HepG2 (cell line): ENCODE results near the gene L2HGDH. TPM values are rescaled to one million over a fixed set of nuclear protein-coding genes. Genes with fewer than 3 reads are reported as not detected.

ENCODE experiments used
- ATAC-seq: fragments of 200-7000 bp; cut with Tn5 transposase; 3 replicates; pipeline ENCODE4 v1.9.1; 2020; ENCODE audit warnings: mild to moderate bottlenecking, moderate library complexity
- BruUV-seq: library from RNA; stranded (reverse); fragments of 400-500 nt; replicated peaks from 2 replicates; lab custom pipeline; 2021; lab: Mats Ljungman, UMichigan
- CTCF ChIA-PET: fragments of 300-600 bp; formaldehyde crosslinking; extraction: SDS; loops from one replicate; lab custom pipeline; 2021; ENCODE audit warnings: low total read pairs, inconsistent platforms, low intra/inter-chr PET ratio; lab: Yijun Ruan, JAX
- POLR2A ChIA-PET: fragments of 350-600 bp; sonication (Branson Sonifier 250); formaldehyde crosslinking; loops from one replicate; lab custom pipeline; 2020; ENCODE audit warnings: antibody characterized with exemption, inconsistent platforms; lab: Yijun Ruan, JAX
- DNase-seq: peaks from one replicate; pipeline ENCODE4 v3.0.0-alpha.2; 2015; ENCODE audit warnings: low spot score
- FAIRE-seq: peaks from 3 replicates; lab custom pipeline; 2011; peaks lifted over from hg19 to GRCh38; lab: Jason Lieb, UNC
- H2AFZ ChIP-seq: one replicate; pipeline ENCODE4 v1.6.1; 2011; ENCODE audit warnings: low read length, inconsistent platforms
- H3K27ac ChIP-seq: fragments of 300-600 bp; 3 replicates; pipeline ENCODE4 v1.8.0; 2011; ENCODE audit warnings: mixed run types, mild to moderate bottlenecking, mixed read lengths, low read length, inconsistent platforms; ENCODE audit not compliant: insufficient read depth; ENCODE audit errors: extremely low read length
- H3K27me3 ChIP-seq, 2 experiments: fragments of 200-600 bp in 1 of 2; 2 replicates in 1 of 2; 3 replicates in 1 of 2; pipeline versions ENCODE4 v1.6.0 to v1.8.0; 2011; ENCODE audit warnings: low read length in 2 of 2, mild to moderate bottlenecking in 2 of 2, moderate library complexity in 2 of 2, inconsistent platforms in 1 of 2; ENCODE audit not compliant: insufficient read depth in 2 of 2, control insufficient read depth in 1 of 2
- H3K36me3 ChIP-seq, 2 experiments: fragments of 200-600 bp in 1 of 2; replicated peaks in 1 of 2; 2 replicates in 1 of 2; 3 replicates in 1 of 2; pipeline versions ENCODE4 v1.5.1 to v1.8.0; 2011; ENCODE audit warnings: low read length in 2 of 2, inconsistent platforms in 1 of 2; ENCODE audit not compliant: insufficient read depth in 2 of 2, control insufficient read depth in 1 of 2
- H3K4me1 ChIP-seq: 2 replicates; pipeline ENCODE4 v1.5.1; 2012; ENCODE audit warnings: low read length, inconsistent platforms; ENCODE audit not compliant: insufficient read depth
- H3K4me2 ChIP-seq: 2 replicates; pipeline ENCODE4 v1.6.0; 2011; ENCODE audit warnings: low read depth, low read length, inconsistent platforms
- H3K4me3 ChIP-seq, 3 experiments: fragments of 200-600 bp in 1 of 3; sonication (generic), shearing (Covaris generic) in 1 of 3; replicated peaks in 1 of 3; 2 replicates each; pipeline ENCODE4 v1.5.1; 2011 to 2016; ENCODE audit warnings: low read length in 3 of 3, inconsistent platforms in 2 of 3, low read depth in 2 of 3, mild to moderate bottlenecking in 2 of 3, control low read depth in 1 of 3, mixed read lengths in 1 of 3; ENCODE audit not compliant: insufficient read depth in 1 of 3
- H3K79me2 ChIP-seq: one replicate; pipeline ENCODE4 v1.6.1; 2011; ENCODE audit warnings: low read length, inconsistent platforms; ENCODE audit not compliant: insufficient read depth
- H3K9ac ChIP-seq: 2 replicates; pipeline ENCODE4 v1.6.0; 2011; ENCODE audit warnings: mild to moderate bottlenecking, low read depth, low read length, inconsistent platforms; ENCODE audit not compliant: insufficient read depth
- H3K9me3 ChIP-seq: 2 replicates; pipeline ENCODE4 v1.5.1; 2012; ENCODE audit warnings: mild to moderate bottlenecking, low read length
- H4K20me1 ChIP-seq: 2 replicates; pipeline ENCODE4 v1.6.0; 2011; ENCODE audit warnings: inconsistent platforms, mild to moderate bottlenecking, low read length, moderate library complexity; ENCODE audit not compliant: insufficient read depth
- HNRNPK ChIP-seq: fragments of 200-400 bp; formaldehyde crosslinking; IDR thresholded peaks from 2 replicates; pipeline ENCODE4 v1.6.1; 2018; ENCODE audit warnings: low read length, low read depth, moderate library complexity, mild to moderate bottlenecking; ENCODE audit not compliant: poor library complexity, severe bottlenecking
- MAFG ChIP-seq: sonication (generic); formaldehyde crosslinking; IDR thresholded peaks from 2 replicates; pipeline ENCODE4 v1.5.1; 2020; ENCODE audit warnings: mild to moderate bottlenecking, missing genetic modification reagents
- RBM39 ChIP-seq: fragments of 200-400 bp; formaldehyde crosslinking; IDR thresholded peaks from one replicate; pipeline ENCODE4 v1.6.1; 2018; ENCODE audit warnings: antibody characterized with exemption, mild to moderate bottlenecking, low read depth, low read length; ENCODE audit not compliant: poor library complexity, severe bottlenecking
- SMAD9 ChIP-seq: sonication (generic); formaldehyde crosslinking; IDR thresholded peaks from 2 replicates; pipeline ENCODE4 v1.5.1; 2020; ENCODE audit warnings: mild to moderate bottlenecking, missing genetic modification reagents
- TEAD3 ChIP-seq: optimal IDR thresholded peaks from 2 replicates; pipeline ENCODE3; 2016; ENCODE audit warnings: borderline replicate concordance
- U2AF1 ChIP-seq: fragments of 200-400 bp; formaldehyde crosslinking; optimal IDR thresholded peaks from 2 replicates; pipeline ENCODE3; 2017; ENCODE audit warnings: mild to moderate bottlenecking, low read depth, low read length
- ZBTB43 ChIP-seq: sonication (generic); formaldehyde crosslinking; conservative IDR thresholded peaks from 2 replicates; pipeline ENCODE4 v1.4.0; 2020; ENCODE audit warnings: missing genetic modification reagents
- ZNF691 ChIP-seq: sonication (generic); formaldehyde crosslinking; IDR thresholded peaks from 2 replicates; pipeline ENCODE4 v1.4.0; 2020; ENCODE audit warnings: missing genetic modification reagents, low read depth, mild to moderate bottlenecking, borderline replicate concordance
- ZNF782 ChIP-seq: sonication (generic); formaldehyde crosslinking; IDR thresholded peaks from 2 replicates; pipeline ENCODE4 v1.4.0; 2020; ENCODE audit warnings: missing genetic modification reagents, mild to moderate bottlenecking, borderline replicate concordance
- ZSCAN29 ChIP-seq: sonication (generic); formaldehyde crosslinking; conservative IDR thresholded peaks from 2 replicates; pipeline ENCODE4 v1.4.0; 2020; ENCODE audit warnings: mild to moderate bottlenecking, missing genetic modification reagents
- WGBS: methylation state at CpG from one replicate; pipeline ENCODE4 v1.1.6; 2017; ENCODE audit warnings: low lambda C conversion rate; 5-methylcytosine and 5-hydroxymethylcytosine counted together
- in situ Hi-C: cut with HindIII; loops from 2 replicates; pipeline ENCODE4 v1.10.0; 2017; ENCODE audit warnings: low pct_unique_long_range_greater_than_20kb; ENCODE audit not compliant: extremely low pct_ligation_motif_present
- intact Hi-C: fragments of 100-400 bp; cut with micrococcal nuclease; formaldehyde crosslinking; loops from one replicate; pipeline ENCODE4 v1.10.0; 2022; ENCODE audit not compliant: unreplicated experiment
- polyA plus RNA-seq, 8 experiments: library from polyadenylated mRNA; depleted of rRNA in 3 of 8; stranded (reverse) in 7 of 8; unstranded in 1 of 8; fragments of >200 nt; fragmentation: Illumina TruSeq in 4 of 8; extraction: Trizol in 4 of 8; gene quantifications; 2 replicates each; pipeline versions ENCODE4 v1.2.1 to v1.2.3, GENCODE V29; 2011 to 2016; ENCODE audit warnings: low read depth in 4 of 8, missing spikeins in 1 of 8, mixed read lengths in 1 of 8; ENCODE audit not compliant: insufficient read depth in 1 of 8
- total RNA-seq, 5 experiments: library from RNA; depleted of rRNA; stranded (reverse); fragments of >200 nt; fragmentation: Illumina TruSeq; extraction: Trizol; gene quantifications; 2 replicates each; pipeline ENCODE4 v1.2.3, GENCODE V29; 2016; ENCODE audit warnings: low read depth in 1 of 5
- TF ChIP-seq, protein P1 (sequence below): fragments of 450-650 bp; IDR thresholded peaks from 2 replicates; pipeline ENCODE4 v1.6.1; 2017

Gene L2HGDH
- total and polyA plus RNA-seq, 2 of the 13 experiments (the other 11 are each of a cell fraction or from before 2014, with no cell fraction given) = 3.3 to 5.0 TPM

DNA sequence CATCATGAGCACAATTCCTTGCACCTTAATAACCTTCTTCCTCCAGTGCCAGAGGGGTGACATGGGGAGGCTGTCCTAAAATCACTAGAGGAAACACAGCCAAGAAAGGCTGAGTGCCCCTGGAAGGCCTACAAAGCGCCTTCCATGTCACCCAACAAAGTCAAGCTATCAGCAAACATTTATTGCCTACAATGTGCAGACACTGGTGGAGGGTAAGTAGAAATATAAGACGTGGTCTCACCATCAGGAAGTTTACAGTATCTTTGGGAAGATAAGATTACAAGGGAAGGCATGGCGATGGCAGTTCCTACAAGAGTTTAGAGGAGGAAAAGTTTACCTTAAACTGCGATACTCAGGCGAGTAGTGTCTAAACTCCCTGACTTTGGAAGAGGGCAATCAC, 28.0 kb upstream of the L2HGDH start (continued):
- TF ChIP-seq TEAD3 (CRISPR knock-in tag) = no peak
- TF ChIP-seq, all 625 proteins: peak for 0

DNA sequence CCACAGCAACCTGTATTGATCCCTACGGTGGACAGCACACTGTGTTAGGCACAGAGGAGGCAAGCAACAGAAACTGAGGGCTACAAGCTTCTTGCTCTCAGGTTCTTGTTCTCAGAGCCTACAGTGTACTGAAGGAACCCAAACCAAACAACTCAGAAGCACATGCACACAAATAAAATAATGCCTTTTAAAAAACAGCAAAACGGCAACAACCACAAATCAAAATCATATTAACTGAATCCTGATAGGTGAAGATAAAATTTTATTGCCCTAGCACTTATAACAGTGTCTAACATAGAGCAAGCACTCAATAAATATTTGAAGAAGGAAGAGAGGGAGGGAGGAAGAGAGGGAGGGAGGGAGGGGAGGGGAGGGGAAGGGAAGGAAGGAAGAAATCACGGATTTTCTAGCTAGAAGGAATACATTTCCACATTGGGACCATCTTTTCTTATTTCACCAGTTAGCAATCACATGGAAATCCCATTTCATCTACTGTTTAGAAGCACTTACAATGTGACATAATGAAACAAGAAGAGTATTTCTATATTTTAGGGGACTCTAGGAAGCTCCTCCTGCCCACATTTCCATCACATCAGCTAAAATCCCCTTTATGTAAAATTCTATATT, 27.3 kb upstream of the L2HGDH start:
- Histone ChIP-seq H3K4me1 (peaks cover 22% of the 10 kb centered on the region), H2AFZ (no peak overlapping the region), H3K9ac (no peak overlapping the region), H3K79me2 (no peaks in the 10 kb centered on the region), H3K9me3 (no peaks in the 10 kb centered on the region), H3K4me2 (no peak overlapping the region), H3K27me3 (no peaks in the 10 kb centered on the region), H4K20me1 (no peaks in the 10 kb centered on the region), H3K36me3 (peaks cover 0 to 2% of the 10 kb centered on the region in 2 experiments; a peak in 1 of 5 replicates), H3K27ac (no peak overlapping the region), H3K4me3 (no peak overlapping the region)
- DNase-seq (no peak), FAIRE-seq (no peak), ATAC-seq (no peak)
- ChIA-PET POLR2A (interaction anchor here (0.9 kb wide), 1 partner anchor 12 kb away, joined by 3 read pairs; no protein-coding TSS in a partner anchor), CTCF (no interaction called here)
- intact Hi-C loops = no loop called here
- BruUV-seq = no TSS peak
- in situ Hi-C loops = no loop called here
- no peak for TF ChIP-seq ZNF782 (CRISPR knock-in tag)
- peak; percentile 90 for TF ChIP-seq HNRNPK
- 84% methylated on average over 3 of the region's 3 CpGs for WGBS

GRCh38 chr14:50338587-50338986, 26.6 kb upstream of the L2HGDH start:
- no peaks in the 10 kb centered on the region for H3K79me2 ChIP-seq
- intact Hi-C loops (no loop called here), in situ Hi-C loops (no loop called here)
- no peaks in the 10 kb centered on the region for H3K9me3 ChIP-seq
- no peak overlapping the region for H3K27ac ChIP-seq
- FAIRE-seq (no peak), ATAC-seq (no peak), DNase-seq (no peak)
- no peaks in the 10 kb centered on the region for H3K27me3 ChIP-seq
- 89% methylated on average over 2 of the region's 2 CpGs for WGBS
- H4K20me1 ChIP-seq = no peaks in the 10 kb centered on the region
- peaks cover 22% of the 10 kb centered on the region for H3K4me1 ChIP-seq
- peaks cover 0 to 2% of the 10 kb centered on the region in 2 experiments; a peak in 1 of 5 replicates for H3K36me3 ChIP-seq
- no peak overlapping the region for H3K4me3 ChIP-seq
- no TSS peak for BruUV-seq
- H3K4me2 ChIP-seq = no peak overlapping the region
- H2AFZ ChIP-seq = no peak overlapping the region
- ChIA-PET POLR2A (no interaction called here), CTCF (no interaction called here)
- no peak overlapping the region for H3K9ac ChIP-seq
- TF ChIP-seq SMAD9 (CRISPR knock-in tag) (no peak), U2AF1 (no peak), RBM39 (no peak), ZNF691 (CRISPR knock-in tag) (no peak), ZSCAN29 (CRISPR knock-in tag) (no peak), ZBTB43 (CRISPR knock-in tag) (no peak), MAFG (no peak)
- TF ChIP-seq, protein P1, sequence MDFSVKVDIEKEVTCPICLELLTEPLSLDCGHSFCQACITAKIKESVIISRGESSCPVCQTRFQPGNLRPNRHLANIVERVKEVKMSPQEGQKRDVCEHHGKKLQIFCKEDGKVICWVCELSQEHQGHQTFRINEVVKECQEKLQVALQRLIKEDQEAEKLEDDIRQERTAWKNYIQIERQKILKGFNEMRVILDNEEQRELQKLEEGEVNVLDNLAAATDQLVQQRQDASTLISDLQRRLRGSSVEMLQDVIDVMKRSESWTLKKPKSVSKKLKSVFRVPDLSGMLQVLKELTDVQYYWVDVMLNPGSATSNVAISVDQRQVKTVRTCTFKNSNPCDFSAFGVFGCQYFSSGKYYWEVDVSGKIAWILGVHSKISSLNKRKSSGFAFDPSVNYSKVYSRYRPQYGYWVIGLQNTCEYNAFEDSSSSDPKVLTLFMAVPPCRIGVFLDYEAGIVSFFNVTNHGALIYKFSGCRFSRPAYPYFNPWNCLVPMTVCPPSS = no peak
